Umbilical cord (tissue), 2 donors: ENCODE results near the gene C10orf71. TPM values are rescaled to one million over a fixed set of nuclear protein-coding genes. Genes with fewer than 3 reads are reported as not detected.

ENCODE experiments used
- DNase-seq: peaks from one replicate; pipeline ENCODE4 v3.0.0-alpha.2; 2015; ENCODE audit warnings: low spot score
- total RNA-seq: library from RNA; depleted of rRNA; stranded (reverse); fragments of >200 nt; gene quantifications from one replicate; pipeline ENCODE4 v1.2.3, GENCODE V29; 2014; ENCODE audit warnings: low replicate concordance; ENCODE audit not compliant: insufficient read depth

Gene C10orf71
- total RNA-seq, 1 donor from 2014 or later = 3.6 TPM

- DNase-seq = no peak
Measured at GRCh38 chr10:49335364-49335972, 36.5 kb downstream of the C10orf71 start.

- no peak for DNase-seq
Measured at GRCh38 chr10:49338604-49339003, 39.6 kb downstream of the C10orf71 start.

GRCh38 chr10:49344840-49345239 is 45.9 kb downstream of the C10orf71 start:
- no peak for DNase-seq

GRCh38 chr10:49347342-49347741 is 48.4 kb downstream of the C10orf71 start:
- no peak for DNase-seq

DNA sequence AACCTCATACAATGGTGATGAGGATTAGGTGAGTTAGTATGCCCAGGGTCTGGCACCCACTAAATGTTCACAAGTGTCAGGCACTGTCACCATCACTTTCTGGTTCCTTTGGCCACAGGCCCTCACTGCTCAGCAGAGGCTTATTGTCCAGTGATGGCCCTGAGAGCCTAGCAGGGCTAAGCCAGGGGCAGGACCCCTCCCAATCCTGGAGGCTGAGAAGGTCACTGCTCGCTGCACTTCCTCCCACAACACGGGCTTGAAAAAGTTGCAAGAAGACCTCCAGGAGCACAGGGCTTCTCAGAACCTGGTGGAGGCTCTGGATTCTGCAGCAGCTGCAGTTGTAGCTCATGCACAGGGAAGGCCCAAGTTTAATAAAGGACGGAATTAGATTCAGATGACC is 48.9 kb downstream of the C10orf71 start:
- DNase-seq = no peak

DNA sequence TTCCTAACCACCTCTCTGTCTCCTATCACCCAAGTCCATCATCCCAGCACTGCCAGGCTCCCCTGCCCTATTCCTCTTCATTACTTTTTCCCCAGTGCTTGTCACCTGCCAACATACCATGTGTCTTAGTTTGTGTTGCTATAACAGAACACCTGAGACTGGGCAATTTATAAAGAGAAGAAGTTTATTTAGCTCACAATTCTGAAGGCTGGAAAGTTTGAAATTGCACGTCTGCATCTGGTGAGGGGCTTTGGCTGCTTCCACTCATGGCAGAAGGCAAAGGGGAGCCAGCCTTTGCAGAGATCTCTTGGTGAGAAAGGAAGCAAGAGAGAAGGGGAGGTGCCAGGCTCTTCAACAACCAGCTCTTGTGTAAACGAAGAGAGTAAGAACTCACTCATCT is 49.6 kb downstream of the C10orf71 start:
- no peak for DNase-seq

GRCh38 chr10:49349390-49349789 is 50.4 kb downstream of the C10orf71 start:
- DNase-seq = no peak

DNA sequence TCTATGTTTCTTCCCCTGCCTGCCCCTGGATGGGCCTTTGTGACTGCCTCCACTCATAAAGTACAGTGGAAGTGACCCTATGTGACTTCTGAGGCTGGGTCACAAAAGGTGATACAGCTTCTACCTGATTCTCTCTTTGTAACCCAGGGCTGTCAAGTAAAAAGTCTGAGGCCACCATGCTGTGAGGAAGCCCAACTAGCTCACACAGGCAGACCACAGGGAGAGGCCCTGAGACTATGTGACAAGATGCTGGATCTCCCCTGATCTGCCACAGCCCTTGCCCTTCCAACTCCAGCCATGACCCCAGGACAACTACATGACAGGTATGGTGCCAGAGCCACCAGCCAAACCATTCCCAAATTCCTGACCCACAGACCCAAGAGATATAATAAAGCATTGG is 51.2 kb downstream of the C10orf71 start:
- no peak for DNase-seq

- no peak for DNase-seq
Measured at GRCh38 chr10:49350846-49351532, 52.0 kb downstream of the C10orf71 start.

DNA sequence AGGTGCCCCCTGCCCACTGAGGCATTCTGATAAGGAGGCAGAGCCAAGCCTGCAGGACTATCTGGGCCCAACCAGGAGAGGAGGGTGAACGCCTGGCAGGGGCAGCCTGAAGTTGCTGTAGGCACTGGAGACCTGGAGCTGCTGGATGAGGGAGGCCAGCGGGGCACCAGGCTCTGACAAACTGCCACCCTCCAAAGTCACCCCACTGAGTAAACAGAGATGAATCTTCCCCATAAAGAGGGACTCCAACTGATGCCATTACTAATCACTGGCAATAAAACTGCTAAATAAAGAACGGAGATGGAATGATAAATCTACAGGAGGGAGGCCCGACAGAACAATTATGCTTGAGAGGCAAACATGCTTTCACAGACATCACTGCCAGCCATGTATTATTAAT is 52.7 kb downstream of the C10orf71 start:
- DNase-seq = no peak

- no peak for DNase-seq
Measured at GRCh38 chr10:49352323-49352722, 53.4 kb downstream of the C10orf71 start.

GRCh38 chr10:49353026-49353894 is 54.3 kb downstream of the C10orf71 start:
- DNase-seq = no peak

DNA sequence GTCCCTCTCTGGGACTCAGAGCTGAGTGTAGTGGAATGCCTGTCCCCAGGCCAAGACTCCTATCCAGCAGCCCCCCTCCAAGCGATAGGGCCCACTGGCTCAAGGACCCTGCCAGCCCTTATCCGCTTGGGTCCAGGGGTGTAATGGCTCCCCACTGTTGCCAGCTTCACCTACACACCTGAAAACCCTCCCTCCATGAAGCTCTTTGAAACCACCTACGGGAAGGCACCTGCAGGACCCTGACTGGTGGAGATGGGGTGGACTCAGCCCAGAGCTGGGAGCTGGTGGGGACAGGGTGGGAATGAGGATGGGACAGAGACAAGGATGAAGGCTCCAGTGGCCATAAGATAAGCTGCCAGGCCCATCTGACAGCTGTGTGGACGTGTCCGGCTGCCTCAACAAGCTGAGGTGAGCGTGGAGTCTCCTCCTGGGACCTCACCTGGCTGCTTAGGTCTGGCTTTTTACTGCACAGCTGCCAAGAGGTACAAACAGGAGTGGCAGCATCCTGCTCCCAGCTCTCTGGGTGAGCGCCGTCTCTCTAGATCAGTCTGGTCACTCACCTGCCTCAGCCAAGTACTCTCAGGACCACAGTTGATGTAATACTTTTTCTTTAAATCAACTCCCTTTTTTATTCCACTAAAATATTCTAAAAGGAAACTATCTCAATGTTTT is 55.1 kb downstream of the C10orf71 start:
- no peak for DNase-seq

- DNase-seq = no peak
Measured at GRCh38 chr10:49354593-49354992, 55.6 kb downstream of the C10orf71 start.

DNA sequence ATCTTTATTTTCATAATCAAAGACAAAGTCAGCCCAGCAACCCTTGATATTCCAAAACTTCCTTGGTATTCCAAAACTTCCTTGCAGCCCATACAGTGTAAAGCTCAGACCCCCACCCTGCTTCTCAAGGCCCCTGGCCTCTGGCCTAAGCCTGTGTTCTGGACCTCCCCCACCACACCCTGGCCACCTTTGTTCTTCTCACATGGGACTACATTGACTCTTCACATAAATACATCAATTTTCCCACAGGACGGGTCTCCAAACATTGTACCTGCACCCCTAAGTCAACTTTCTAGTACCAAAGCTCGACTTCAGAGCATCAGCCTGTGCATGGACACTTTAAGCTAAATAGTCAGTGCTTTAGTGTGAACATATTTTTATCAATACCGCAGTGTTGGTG is 56.3 kb downstream of the C10orf71 start:
- DNase-seq = no peak

DNA sequence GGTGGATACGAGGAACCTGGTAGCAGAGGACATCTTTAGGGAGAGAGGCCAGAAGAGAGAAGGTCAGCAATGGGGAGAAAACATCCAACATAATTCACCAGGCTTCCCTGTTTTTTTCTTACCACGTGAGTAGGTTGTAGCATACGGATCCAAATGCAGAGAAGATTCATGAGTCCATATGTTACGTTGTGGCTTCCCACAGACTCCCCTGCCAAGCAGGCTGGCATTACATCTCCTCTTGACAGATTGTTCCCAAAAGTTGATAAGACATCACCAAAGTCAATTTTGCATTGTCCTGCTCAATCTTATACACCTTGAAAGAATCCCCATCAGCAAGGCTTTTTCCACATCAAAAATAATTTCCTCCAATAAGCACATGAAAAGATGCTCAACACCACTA is 57.2 kb downstream of the C10orf71 start:
- no peak for DNase-seq

DNA sequence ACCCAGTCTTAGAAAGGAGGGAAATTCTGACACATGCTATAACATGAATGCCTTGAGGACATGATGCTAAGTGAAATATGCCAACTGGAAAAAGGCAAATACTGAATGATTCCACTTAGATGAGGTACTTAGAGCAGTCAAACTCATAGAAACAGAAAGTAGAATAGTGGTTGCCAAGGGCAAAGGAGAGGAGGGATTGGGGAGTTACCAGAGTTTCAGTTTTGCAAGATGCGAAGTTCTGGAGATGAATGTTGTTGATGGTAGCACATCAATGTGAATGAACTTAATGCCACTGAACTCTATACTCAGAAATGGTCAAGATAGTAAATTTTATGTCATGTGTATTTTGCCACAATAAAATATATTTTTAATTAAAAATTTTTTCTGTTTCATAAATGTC is 58.0 kb downstream of the C10orf71 start:
- DNase-seq = no peak

GRCh38 chr10:49357910-49358309 is 58.9 kb downstream of the C10orf71 start:
- DNase-seq = no peak

- peak; percentile 15 for DNase-seq
Measured at GRCh38 chr10:49359349-49360270, 60.6 kb downstream of the C10orf71 start.

DNA sequence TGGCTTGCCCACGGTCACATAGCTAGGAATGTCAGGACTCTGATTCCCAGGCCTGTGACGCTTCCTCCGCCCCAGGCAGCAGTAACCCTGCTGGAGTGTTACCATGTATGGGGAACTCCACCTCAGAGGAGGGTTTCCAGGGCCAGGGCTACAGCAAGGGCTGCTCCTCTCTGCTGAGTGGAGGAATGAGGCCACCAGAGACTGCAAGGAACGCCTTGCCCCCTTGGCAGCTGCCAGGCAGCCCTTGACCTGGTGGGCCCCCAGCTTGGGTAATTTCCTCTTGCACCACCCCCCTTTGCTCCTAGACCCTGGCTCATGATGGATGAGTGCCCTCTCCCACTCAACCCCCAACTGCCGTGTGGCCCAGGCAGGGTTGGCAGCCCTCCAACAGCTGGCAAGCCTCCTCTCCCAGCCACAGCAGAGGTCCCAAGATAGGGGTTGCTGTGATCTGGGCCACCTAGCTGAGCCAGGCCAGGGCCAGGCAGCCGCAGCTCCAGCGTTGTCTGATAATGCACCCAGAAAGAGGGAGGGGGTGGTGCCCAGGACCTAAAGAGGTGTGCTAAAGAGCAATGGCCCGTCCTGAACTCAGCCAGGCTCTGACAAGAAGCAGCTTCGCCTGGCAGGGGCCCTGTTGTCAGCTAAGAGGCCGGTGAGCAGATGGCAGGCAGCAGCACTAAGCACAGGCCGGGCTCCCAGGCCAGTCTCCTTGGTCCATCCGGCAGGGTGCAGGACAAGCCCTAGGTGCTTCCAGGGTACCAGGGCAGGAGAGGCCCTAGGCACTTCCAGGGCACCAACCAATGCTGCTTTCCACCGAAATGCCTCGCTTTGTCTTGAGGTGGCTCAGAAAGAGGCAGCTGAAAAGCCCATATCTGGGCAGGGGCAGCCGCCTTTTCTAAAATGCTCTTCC is 61.6 kb downstream of the C10orf71 start:
- peak; percentile 23 for DNase-seq
